DMS79 (cell line): ENCODE results near the gene ABT1.

ENCODE experiments used
- DNase-seq: peaks from one replicate; lab custom pipeline; 2025; lab: John Stamatoyannopoulos, UW

Gene ABT1

GRCh38 chr6:26604797-26605196, 8.0 kb downstream of the ABT1 start:
- DNase-seq = no peak

GRCh38 chr6:26607434-26608230, 10.9 kb downstream of the ABT1 start:
- peak; percentile 0 for DNase-seq

- DNase-seq = no peak
Observed at GRCh38 chr6:26609463-26609862, 12.7 kb downstream of the ABT1 start.

GRCh38 chr6:26611599-26611998, 14.8 kb downstream of the ABT1 start:
- no peak for DNase-seq

GRCh38 chr6:26613201-26613600, 16.4 kb downstream of the ABT1 start:
- no peak for DNase-seq

GRCh38 chr6:26613689-26614683, 17.2 kb downstream of the ABT1 start:
- DNase-seq = no peak

- DNase-seq = no peak
Observed at GRCh38 chr6:26623339-26623859, 26.6 kb downstream of the ABT1 start.

- DNase-seq = no peak
Observed at GRCh38 chr6:26624557-26624956, 27.8 kb downstream of the ABT1 start.

- DNase-seq = no peak
Observed at GRCh38 chr6:26627843-26628242, 31.1 kb downstream of the ABT1 start.

GRCh38 chr6:26629359-26629758, 32.6 kb downstream of the ABT1 start:
- no peak for DNase-seq

- DNase-seq = no peak
Observed at GRCh38 chr6:26640806-26641205, 44.1 kb downstream of the ABT1 start.

- DNase-seq = no peak
Observed at GRCh38 chr6:26646074-26646473, 49.3 kb downstream of the ABT1 start.
